Mucosa of descending colon (tissue), 3 donors: Measurements from ENCODE around the gene SNX6. TPM values are rescaled to one million over a fixed set of nuclear protein-coding genes. Genes with fewer than 3 reads are reported as not detected.
"Not testable (repeated sequence)": the region's sequence is repeated elsewhere in the genome, so short reads cannot be mapped to it uniquely, and the experiment has no call there.

Experiments
- ATAC-seq: fragments of 200-7000 bp; cut with Tn5 transposase; one replicate; pipeline ENCODE4 v1.9.1; 2020; ENCODE audit warnings: mild to moderate bottlenecking, moderate library complexity
- DNase-seq, 3 donors: peaks; one replicate each; pipeline ENCODE4 v3.0.0-alpha.2; 2020
- H3K36me3 ChIP-seq: fragments of 200-600 bp; one replicate; pipeline ENCODE4 v1.8.0; 2021; ENCODE audit warnings: low read depth, mild to moderate bottlenecking
- H3K4me1 ChIP-seq: fragments of 200-600 bp; one replicate; pipeline ENCODE4 v1.8.0; 2021; ENCODE audit warnings: low read depth, mild to moderate bottlenecking
- H3K4me3 ChIP-seq: fragments of 200-600 bp; one replicate; pipeline ENCODE4 v1.8.0; 2021; ENCODE audit warnings: mild to moderate bottlenecking
- H3K9me3 ChIP-seq: fragments of 200-600 bp; one replicate; pipeline ENCODE4 v1.8.0; 2021; ENCODE audit warnings: mild to moderate bottlenecking
- intact Hi-C, 2 donors: fragments of 100-400 bp; cut with DNase I in 1 of 2; cut with micrococcal nuclease in 1 of 2; formaldehyde crosslinking; loops; one replicate each; pipeline versions ENCODE4 v1.11.0 to v1.11.1; 2022; cut with DNase I, micrococcal nuclease
- total RNA-seq, 3 donors: library from RNA; stranded (reverse); fragmentation: NEBNext Ultra II Directional in 2 of 3; extraction: Animal tissue kit (Norgen Biotek cat#: 25700) in 2 of 3; gene quantifications; one replicate each; pipeline versions ENCODE4 v1.2.1 to v1.2.4, GENCODE V29; 2021 to 2023
- TF ChIP-seq, protein P1 (sequence below): fragments of 200-600 bp; IDR thresholded peaks from one replicate; pipeline ENCODE4 v1.8.0; 2022; ENCODE audit warnings: antibody characterized with exemption, mild to moderate bottlenecking
- donor health status: DM: no; HTN: no; CAD: no; lungs with moderate emphysema.
- donor health status: DM: no; HTN: no; CAD: no.
- donor health status: DM: no; HTN: yes; CAD: no.

SNX6 gene
- total RNA-seq, 3 donors from 2014 or later, result 70.9 to 79.9 (median 75.7) TPM

DNA sequence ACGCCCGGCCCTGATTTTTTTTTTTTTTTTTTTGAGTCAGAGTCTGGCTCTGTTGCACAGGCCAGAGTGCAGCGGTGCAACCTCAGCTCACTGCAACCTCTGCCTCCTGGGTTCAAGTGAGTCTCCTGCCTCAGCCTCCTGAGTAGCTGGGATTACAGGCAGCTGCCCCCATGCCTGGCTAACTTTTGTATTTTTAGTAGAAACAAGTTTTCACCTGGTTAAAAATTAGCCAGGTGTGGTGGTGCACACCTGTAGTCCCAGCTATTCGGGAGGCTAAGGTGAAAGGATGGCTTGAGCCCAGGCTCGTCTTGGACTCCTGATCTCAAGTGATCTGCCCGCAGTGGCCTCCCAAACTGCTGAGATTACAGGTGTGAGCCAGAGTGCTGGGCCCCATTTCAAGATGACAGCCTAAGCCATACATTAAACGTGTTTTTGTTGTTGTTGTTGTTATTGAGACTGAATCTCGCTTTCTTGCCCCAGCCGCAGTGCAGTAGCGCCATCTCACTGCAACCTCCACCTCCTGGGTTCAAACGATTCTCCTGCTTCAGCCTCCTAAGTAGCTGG is 47.7 kb downstream of the SNX6 start:
- ATAC-seq, result no peak
- Histone ChIP-seq H3K36me3 (peaks cover 6% of the 10 kb centered on the region), H3K9me3 (no peaks in the 10 kb centered on the region), H3K4me1 (no peaks in the 10 kb centered on the region), H3K4me3 (no peak overlapping the region)
- intact Hi-C loops, result no loop called here
- peak in 1 of 3 donors; percentile 1 for DNase-seq
- TF ChIP-seq, protein P1, sequence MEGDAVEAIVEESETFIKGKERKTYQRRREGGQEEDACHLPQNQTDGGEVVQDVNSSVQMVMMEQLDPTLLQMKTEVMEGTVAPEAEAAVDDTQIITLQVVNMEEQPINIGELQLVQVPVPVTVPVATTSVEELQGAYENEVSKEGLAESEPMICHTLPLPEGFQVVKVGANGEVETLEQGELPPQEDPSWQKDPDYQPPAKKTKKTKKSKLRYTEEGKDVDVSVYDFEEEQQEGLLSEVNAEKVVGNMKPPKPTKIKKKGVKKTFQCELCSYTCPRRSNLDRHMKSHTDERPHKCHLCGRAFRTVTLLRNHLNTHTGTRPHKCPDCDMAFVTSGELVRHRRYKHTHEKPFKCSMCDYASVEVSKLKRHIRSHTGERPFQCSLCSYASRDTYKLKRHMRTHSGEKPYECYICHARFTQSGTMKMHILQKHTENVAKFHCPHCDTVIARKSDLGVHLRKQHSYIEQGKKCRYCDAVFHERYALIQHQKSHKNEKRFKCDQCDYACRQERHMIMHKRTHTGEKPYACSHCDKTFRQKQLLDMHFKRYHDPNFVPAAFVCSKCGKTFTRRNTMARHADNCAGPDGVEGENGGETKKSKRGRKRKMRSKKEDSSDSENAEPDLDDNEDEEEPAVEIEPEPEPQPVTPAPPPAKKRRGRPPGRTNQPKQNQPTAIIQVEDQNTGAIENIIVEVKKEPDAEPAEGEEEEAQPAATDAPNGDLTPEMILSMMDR, result no peak

DNA sequence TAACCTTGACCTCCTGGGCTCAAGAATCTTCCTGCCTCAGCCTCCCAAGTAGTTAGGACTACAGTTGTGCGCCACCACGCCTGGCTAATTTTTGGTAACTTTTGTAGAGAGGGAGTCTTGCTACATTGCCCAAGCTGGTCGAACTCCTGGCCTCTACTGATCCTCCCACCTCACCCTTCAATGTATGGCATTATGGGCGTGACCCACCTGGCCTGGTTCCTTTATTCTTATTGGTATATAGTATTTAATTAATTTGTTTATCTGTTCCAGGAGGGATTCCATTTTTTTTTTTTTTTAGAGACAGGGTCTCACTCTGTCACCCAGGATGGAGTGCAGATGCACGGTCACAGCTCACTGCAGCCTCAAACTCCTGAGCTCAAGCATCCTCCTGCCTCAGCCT is 49.6 kb downstream of the SNX6 start:
- Histone ChIP-seq H3K4me1 (no peaks in the 10 kb centered on the region), H3K4me3 (no peak overlapping the region), H3K9me3 (no peaks in the 10 kb centered on the region), H3K36me3 (peaks cover 6% of the 10 kb centered on the region)
- no peak for ATAC-seq
- intact Hi-C loops, result no loop called here
- peak in 1 of 3 donors; percentile 1 for DNase-seq
- TF ChIP-seq, protein P1, result no peak

DNA sequence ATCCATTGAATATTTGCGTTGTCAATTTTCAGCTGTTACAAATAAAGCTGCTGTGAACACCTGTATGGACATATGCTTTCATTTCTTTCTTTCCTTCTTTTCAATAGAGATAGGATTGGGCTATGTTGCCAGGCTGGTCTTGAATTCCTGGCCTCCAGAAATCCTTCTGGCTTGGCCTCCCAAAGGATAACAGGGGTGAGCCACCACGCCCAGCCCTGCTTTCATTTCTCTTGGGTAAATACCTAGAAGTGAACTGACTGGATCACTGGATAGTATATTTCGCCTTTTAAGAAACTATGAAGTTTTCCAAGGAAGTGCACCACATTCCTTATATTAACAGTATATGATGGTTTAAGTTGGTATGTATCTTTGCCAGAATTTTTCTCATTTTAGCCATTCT is 58.2 kb downstream of the SNX6 start:
- no peaks in the 10 kb centered on the region for H3K4me1 ChIP-seq
- intact Hi-C loops, result no loop called here
- DNase-seq (no peak), ATAC-seq (no peak)
- TF ChIP-seq, protein P1, result no peak
- H3K36me3 ChIP-seq, result peaks cover 7% of the 10 kb centered on the region
- no peaks in the 10 kb centered on the region for H3K9me3 ChIP-seq
- no peak overlapping the region for H3K4me3 ChIP-seq

DNA sequence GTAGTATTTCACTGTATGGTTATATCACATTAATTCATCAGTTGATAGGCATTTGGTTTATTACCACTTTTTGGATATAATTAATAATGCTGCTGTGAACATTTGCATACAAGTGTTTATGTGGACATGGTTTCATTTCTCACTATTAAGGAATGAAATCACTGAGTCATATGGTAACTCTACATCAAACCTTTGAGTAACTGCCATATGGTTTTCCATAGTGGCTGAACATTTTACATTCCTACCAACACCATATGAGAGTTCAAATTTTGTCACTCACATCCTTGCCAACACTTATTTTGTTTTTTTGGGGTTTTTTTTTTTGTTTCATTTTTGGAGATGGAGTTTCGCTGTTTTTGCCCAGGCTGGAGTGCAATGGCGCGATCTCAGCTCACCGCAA is 60.2 kb downstream of the SNX6 start:
- H3K4me3 ChIP-seq, result no peak overlapping the region
- DNase-seq (no peak), ATAC-seq (no peak)
- peaks cover 10% of the 10 kb centered on the region for H3K36me3 ChIP-seq
- intact Hi-C loops, result no loop called here
- no peaks in the 10 kb centered on the region for H3K9me3 ChIP-seq
- TF ChIP-seq, protein P1, result no peak
- H3K4me1 ChIP-seq, result no peaks in the 10 kb centered on the region

DNA sequence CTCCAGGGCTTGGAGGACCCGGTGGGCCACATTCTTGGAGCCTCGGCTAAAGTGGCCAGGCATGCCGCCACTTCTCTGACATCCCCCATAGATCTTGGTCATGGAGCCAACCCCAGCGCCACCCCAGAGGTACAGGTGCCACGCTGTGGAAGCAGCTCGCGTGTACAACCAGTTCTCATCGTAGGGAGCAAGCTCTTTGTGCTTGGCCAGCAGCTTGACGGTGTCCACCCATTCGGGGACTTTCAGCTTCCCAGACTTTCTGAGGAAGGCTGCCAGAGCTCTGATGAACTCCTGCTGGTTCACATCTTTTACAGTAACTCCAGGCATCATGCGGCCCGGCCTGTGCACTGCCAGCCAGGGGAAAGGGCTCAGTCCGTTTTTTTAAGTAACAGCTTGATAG is 61.1 kb downstream of the SNX6 start:
- TF ChIP-seq, protein P1, result no peak
- no peak overlapping the region for H3K4me3 ChIP-seq
- H3K9me3 ChIP-seq, result no peaks in the 10 kb centered on the region
- H3K4me1 ChIP-seq, result no peaks in the 10 kb centered on the region
- ATAC-seq, result no peak
- intact Hi-C loops, result no loop called here
- peaks cover 10% of the 10 kb centered on the region for H3K36me3 ChIP-seq
- peak in 2 of 3 donors; percentile 12 to 33 for DNase-seq

DNA sequence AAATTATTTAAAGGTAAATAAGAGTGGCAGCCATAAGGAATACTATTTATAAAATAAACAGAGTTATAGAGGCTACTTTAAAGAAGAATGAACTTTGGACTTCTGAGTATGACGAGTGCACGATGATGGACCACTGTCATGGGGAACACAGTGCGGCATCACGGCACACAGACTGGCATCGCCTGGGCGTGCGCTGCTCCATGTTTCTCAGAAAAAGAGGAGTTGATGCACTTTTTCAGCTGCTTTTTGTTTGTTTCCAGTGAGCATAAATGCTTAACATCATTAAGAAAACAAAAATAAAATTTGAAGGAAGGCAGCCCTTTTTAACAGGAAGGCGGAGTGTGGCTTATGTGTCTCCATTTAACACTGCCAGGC is 67.2 kb downstream of the SNX6 start:
- Histone ChIP-seq H3K4me3 (no peak overlapping the region), H3K9me3 (no peaks in the 10 kb centered on the region), H3K4me1 (no peaks in the 10 kb centered on the region), H3K36me3 (peaks cover 6% of the 10 kb centered on the region)
- TF ChIP-seq, protein P1, result no peak
- DNase-seq, result peak in 1 of 3 donors; percentile 12
- ATAC-seq, result no peak
- intact Hi-C loops, result no loop called here

DNA sequence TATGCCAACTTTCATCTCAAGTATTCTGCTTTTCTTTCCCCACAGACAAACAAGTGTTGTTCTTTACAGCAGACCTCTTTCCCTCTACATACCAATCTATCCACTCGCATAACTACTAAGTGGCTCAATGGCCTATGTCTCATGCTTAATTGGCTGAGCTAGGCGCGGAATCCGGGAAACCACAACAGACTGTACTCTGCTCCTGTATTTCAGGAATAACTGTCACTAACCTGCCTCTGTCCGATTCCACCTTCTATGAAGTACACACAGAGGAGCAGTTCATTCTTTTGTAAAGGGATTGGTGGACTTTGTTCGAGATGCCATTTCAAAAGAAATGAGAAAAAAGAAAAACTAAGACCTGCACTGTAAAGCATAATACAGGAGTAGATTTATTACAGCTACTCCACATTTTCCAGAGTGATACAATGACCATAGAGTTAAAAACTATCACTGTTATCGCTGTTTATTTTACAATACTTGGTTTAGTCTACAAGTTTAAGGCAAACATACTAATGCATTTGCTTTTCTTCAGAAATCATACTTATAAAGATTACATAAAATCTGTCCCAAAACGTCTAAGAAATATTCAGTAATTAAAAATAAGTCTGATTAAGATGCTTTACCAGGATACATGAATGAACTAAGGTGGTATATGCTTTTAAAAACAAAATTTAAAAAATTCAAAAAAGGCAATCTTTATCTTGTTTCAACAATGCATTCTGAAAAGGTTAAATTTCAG is 67.7 kb downstream of the SNX6 start:
- DNase-seq, H3K9me3 ChIP-seq, H3K4me1 ChIP-seq, H3K36me3 ChIP-seq, H3K4me3 ChIP-seq, ATAC-seq, intact Hi-C loops: not testable (repeated sequence)

DNA sequence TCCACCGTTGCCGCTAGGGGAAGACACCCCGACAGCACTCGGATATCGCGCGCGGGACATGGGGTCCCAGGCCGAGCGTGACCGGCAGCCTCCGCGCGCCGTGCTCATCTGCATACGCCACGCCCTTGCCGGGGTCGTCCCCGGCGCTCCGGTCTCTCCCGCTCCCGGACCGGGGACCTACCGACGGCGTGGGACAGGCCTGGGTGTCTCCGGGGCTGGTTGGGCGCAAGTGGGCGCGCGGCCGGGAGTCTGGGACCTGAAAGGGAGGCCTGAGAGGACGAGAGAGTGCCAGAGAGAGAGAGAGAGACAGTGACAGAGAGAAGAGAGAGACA is 73.5 kb downstream of the SNX6 start:
- H3K36me3 ChIP-seq, H3K4me3 ChIP-seq, intact Hi-C loops, H3K9me3 ChIP-seq, DNase-seq, H3K4me1 ChIP-seq: not testable (repeated sequence)
- peak; percentile 88 for ATAC-seq
